Adrenal gland (tissue), 5 donors: Measurements from ENCODE around the gene RDH12.

Experiments
- CTCF ChIP-seq, 6 experiments: fragments of 450-650 bp in 4 of 6; fragments of 200-600 bp in 2 of 6; sonication (generic) in 1 of 6; IDR thresholded peaks; 1 replicate in 5 of 6; 2 replicates in 1 of 6; pipeline versions ENCODE4 v1.5.1 to v1.8.0; 2016 to 2021; ENCODE audit warnings: antibody characterized with exemption in 6 of 6, mild to moderate bottlenecking in 2 of 6, moderate library complexity in 1 of 6
- POLR2A ChIP-seq, 2 donors: fragments of 450-650 bp; IDR thresholded peaks; one replicate each; pipeline ENCODE4 v1.6.1; 2017; ENCODE audit warnings: antibody characterized with exemption in 2 of 2, mild to moderate bottlenecking in 2 of 2, moderate library complexity in 1 of 2
- donor health status: DM: no; HTN: no; CAD: no.

- TF ChIP-seq POLR2A (IDR thresholded peaks at IDR 0.05) = no peak
- TF ChIP-seq CTCF (IDR thresholded peaks at IDR 0.05) = no peak
Measured at GRCh38 chr14:67776653-67777322, 75.1 kb downstream of the RDH12 start.
